Measurements from ENCODE around the gene TPK1.

TPK1 gene

DNA sequence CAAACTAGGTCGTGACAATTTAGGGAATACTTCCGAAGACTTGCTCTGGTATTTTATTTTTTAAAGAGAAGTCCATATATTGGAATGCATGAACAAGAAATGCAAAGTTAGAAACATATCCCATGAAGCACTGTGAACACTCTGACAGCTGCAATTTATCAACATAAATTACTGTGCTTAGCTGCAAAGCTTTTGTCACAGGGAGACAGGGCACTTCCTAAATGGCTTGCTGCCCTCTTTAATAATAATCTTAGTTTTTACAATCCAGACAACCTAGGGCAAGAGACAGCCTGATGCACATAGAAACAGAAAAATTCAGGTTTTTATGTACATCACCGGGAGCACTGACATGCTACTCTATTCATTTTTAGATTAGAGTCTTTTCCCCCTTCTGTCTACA is 354.0 kb downstream of the TPK1 start:
- DNase-seq (ENCODE audit: insufficient read length, low spot score) (no peak), FAIRE-seq (no peak)
- TF ChIP-seq, protein P1, sequence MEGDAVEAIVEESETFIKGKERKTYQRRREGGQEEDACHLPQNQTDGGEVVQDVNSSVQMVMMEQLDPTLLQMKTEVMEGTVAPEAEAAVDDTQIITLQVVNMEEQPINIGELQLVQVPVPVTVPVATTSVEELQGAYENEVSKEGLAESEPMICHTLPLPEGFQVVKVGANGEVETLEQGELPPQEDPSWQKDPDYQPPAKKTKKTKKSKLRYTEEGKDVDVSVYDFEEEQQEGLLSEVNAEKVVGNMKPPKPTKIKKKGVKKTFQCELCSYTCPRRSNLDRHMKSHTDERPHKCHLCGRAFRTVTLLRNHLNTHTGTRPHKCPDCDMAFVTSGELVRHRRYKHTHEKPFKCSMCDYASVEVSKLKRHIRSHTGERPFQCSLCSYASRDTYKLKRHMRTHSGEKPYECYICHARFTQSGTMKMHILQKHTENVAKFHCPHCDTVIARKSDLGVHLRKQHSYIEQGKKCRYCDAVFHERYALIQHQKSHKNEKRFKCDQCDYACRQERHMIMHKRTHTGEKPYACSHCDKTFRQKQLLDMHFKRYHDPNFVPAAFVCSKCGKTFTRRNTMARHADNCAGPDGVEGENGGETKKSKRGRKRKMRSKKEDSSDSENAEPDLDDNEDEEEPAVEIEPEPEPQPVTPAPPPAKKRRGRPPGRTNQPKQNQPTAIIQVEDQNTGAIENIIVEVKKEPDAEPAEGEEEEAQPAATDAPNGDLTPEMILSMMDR (IDR thresholded peaks at IDR 0.05; ENCODE audit: insufficient read depth, missing control alignments) = no peak

DNA sequence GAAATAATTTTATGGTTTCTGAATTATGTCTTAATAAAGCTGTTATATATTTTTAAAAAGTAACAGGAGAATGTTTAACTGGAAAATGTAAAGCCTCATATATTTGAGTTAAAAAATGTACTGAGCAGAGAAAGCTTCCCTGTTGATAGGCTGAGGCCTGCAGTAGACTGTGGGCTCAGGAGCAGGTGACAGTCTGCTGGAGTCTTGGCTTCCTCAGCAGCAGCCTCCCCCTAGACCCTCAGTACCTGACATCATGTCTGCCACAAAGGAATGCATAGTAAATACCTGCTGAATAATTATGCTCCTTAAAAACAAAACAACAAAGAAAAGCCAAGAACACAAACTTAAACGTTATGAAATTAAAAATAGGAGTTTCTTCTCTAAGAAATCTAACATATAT is 358.5 kb downstream of the TPK1 start:
- no peak for DNase-seq (ENCODE audit: insufficient read length, low spot score)
- TF ChIP-seq, protein P1 (IDR thresholded peaks at IDR 0.05; ENCODE audit: insufficient read depth, missing control alignments) = no peak
- no peak for FAIRE-seq

DNA sequence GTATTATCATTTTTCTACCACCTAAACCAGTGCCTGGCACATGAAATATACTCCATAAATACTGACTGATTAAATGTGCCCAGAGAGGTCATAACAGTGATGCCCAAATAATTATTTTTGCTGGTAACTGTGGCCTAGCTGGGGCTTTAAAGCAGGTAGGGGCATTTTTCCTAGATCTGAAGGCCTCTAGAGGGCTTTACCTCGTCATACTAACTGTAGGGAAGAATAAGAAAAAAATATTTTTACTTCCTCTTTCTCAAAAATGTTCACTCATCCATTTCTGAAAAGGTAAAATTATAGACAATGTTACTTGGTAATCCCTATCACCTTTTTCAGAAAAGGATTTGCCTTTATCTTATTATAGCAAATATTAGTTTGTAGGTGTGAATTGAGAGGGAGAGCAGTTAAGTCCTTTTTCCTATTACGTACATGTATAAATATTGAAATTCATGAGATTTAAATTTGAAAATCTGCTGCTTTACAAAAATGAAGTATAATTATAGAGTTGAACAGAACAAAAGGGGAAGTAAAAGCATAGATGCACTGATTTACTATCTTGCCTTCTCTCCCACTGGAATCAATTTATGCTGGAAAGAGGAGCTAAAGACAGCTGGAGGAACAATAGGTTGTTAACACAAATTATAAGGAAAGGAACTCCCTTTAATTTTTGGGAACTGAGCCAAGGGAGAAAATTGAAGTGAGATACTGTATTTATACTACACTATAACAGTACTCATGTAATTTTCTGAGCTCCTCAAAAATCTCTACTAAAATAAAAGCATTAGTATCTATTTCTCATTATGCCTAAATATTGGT is 360.8 kb downstream of the TPK1 start:
- no peak for DNase-seq (ENCODE audit: insufficient read length, low spot score)
- FAIRE-seq = no peak
- TF ChIP-seq, protein P1 (IDR thresholded peaks at IDR 0.05; ENCODE audit: insufficient read depth, missing control alignments) = no peak

DNA sequence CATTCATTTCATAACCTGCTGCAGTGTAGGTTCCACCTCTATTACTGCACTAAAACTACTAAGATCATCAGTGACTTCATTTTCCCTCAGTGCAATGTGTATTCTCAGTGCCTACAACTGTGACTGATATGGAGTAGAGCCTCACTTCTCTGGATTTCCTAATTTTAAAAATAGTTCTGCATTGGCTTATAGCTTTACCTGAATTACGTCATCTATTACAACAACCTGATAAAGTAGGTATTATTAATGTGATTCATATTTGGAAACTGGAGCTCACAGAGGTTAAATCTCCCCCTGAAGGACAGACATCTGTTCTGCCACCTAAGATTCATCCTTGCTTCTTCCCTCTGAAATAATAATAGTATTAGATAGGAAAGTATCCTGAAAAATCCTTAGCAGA is 361.5 kb downstream of the TPK1 start:
- no peak for FAIRE-seq
- TF ChIP-seq, protein P1 (IDR thresholded peaks at IDR 0.05; ENCODE audit: insufficient read depth, missing control alignments) = no peak
- no peak for DNase-seq (ENCODE audit: insufficient read length, low spot score)

DNA sequence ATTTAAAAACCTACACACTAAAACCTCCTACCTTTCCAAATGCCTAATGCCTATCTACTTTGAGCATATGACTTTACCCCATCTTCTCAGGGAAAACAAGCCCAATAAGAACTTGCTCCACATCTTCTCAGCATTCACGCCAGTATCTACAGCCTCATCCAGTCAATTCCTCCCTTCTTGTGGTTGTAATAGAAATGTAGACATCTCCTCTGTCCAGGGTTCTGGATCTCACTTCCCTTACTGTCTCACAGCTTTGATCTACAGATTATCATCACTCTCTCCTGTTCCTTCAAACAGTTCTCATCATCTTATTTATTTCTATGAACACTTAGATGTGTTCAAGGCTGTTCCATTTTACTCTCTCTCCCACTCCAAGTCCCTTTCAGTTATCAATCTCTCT is 361.9 kb downstream of the TPK1 start:
- FAIRE-seq = no peak
- TF ChIP-seq, protein P1 (IDR thresholded peaks at IDR 0.05; ENCODE audit: insufficient read depth, missing control alignments) = no peak

DNA sequence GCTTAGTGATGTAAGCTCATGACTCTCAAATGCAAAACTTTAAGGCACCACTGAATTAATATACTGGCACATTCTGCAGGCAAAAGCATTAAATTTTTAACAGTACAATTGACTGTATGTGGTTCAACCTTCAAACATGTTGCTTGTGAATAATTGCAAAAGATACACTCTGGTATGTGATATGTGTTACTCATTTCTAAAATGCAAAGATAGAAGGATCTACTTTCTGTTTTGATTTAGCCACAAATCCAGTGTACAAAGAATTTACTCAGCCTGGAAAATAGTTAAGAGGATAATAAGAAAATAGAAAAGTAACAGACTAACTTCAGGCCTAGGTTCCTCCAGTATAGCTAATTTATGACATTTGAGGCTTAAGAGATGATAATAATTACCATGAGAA is 365.8 kb downstream of the TPK1 start:
- DNase-seq (ENCODE audit: insufficient read length, low spot score) (no peak), FAIRE-seq (no peak)
- TF ChIP-seq, protein P1 (IDR thresholded peaks at IDR 0.05; ENCODE audit: insufficient read depth, missing control alignments) = no peak

More for the DNA sequence above, 361.9 kb downstream of the TPK1 start:
- no peak for DNase-seq (ENCODE audit: insufficient read length, low spot score)

DNA sequence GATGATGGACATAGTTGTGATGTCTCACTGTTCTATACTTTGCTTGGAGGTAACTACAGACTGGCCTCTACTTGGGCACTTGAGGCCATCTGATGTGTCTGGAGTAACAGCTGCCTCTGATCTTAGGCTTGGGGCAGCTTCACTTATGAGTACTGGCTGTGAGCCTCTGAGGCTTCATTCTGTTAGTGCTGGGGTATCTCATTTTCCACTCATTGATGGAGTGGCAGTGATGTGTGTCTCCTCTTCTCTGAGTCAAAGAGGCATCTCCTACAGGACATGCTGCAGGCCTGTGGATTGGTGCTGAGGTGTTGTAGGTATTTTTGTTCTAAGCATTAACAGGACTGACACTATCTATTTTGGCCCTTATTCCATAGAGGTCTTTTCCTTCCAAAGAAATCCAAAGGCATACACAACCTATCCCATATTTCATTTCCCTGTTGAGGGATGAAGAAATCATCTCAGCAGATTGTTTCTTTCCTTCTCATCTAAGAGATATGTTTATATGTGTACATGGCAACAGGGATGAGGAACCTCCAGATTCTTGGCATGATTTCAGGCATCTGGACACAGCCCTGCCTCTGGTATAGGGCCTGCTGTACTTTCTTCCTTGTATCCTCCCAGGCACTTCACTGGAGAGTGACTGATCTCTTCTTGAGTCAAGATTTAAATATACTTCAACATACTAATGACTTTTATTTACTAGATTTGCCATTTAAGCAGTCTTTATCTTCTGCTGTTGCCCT is 366.7 kb downstream of the TPK1 start:
- DNase-seq (ENCODE audit: insufficient read length, low spot score) = no peak
- TF ChIP-seq, protein P1 (IDR thresholded peaks at IDR 0.05; ENCODE audit: insufficient read depth, missing control alignments) = no peak
- FAIRE-seq = no peak

Measured in D721Med (cell line).